Measurements from ENCODE around the gene CEBPE. TPM values are rescaled to one million over a fixed set of nuclear protein-coding genes. Genes with fewer than 3 reads are reported as not detected.

Gene CEBPE
- total RNA-seq, 6 experiments from 2014 or later, result 0.13 to 0.18 TPM; not detected in 4

DNA sequence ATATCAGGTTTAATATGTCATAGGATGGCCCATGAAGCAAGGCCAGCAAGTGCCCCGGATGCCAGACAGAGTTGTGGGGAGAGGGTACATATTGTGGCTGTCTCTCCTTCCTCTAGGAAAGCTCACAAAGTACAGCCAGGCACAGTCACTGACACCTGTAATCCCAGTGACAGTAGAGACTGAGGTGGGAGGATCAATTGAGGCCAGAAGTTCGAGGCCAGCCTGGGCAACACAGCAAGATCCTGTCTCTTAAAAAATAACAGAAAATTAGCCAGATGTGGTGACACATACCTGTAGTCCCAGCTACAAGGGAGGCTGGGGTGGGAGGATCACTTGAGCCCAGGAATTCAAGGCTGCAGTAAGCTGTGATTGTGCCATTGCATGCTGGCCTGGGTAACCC lies 32.3 kb upstream of the CEBPE start:
- Histone ChIP-seq H3K36me3 (no peaks in the 10 kb centered on the region), H3K27me3 (no peaks in the 10 kb centered on the region), H3K9me3 (no peaks in the 10 kb centered on the region), H3K4me3 (no peak overlapping the region), H3K4me1 (no peaks in the 10 kb centered on the region), H3K27ac (no peak overlapping the region)
- ATAC-seq, result no peak
- DNase-seq, result no peak
- 67% methylated on average over 2 of the region's 2 CpGs for WGBS (ENCODE audit: insufficient coverage, low coverage, low lambda C conversion rate, missing lambda C conversion rate)
- intact Hi-C loops (cut with DNase I), result no loop called here
- TF ChIP-seq, protein P1, sequence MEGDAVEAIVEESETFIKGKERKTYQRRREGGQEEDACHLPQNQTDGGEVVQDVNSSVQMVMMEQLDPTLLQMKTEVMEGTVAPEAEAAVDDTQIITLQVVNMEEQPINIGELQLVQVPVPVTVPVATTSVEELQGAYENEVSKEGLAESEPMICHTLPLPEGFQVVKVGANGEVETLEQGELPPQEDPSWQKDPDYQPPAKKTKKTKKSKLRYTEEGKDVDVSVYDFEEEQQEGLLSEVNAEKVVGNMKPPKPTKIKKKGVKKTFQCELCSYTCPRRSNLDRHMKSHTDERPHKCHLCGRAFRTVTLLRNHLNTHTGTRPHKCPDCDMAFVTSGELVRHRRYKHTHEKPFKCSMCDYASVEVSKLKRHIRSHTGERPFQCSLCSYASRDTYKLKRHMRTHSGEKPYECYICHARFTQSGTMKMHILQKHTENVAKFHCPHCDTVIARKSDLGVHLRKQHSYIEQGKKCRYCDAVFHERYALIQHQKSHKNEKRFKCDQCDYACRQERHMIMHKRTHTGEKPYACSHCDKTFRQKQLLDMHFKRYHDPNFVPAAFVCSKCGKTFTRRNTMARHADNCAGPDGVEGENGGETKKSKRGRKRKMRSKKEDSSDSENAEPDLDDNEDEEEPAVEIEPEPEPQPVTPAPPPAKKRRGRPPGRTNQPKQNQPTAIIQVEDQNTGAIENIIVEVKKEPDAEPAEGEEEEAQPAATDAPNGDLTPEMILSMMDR (IDR thresholded peaks at IDR 0.05), result no peak
- no peak for TF ChIP-seq POLR2A (IDR thresholded peaks at IDR 0.05)

GRCh38 chr14:23149745-23150144 lies 30.7 kb upstream of the CEBPE start:
- intact Hi-C loops (cut with DNase I), result no loop called here
- Histone ChIP-seq H3K4me3 (no peak overlapping the region), H3K9me3 (no peaks in the 10 kb centered on the region), H3K27ac (no peak overlapping the region), H3K27me3 (no peaks in the 10 kb centered on the region), H3K36me3 (no peaks in the 10 kb centered on the region), H3K4me1 (no peaks in the 10 kb centered on the region)
- DNase-seq, result no peak
- TF ChIP-seq POLR2A (IDR thresholded peaks at IDR 0.05), result no peak
- TF ChIP-seq, protein P1 (IDR thresholded peaks at IDR 0.05), result no peak
- no peak for ATAC-seq

- H3K36me3 ChIP-seq, result no peaks in the 10 kb centered on the region
- no peak overlapping the region for H3K27ac ChIP-seq
- intact Hi-C loops (cut with DNase I), result no loop called here
Observed at GRCh38 chr14:23148591-23149249, 29.7 kb upstream of the CEBPE start.

GRCh38 chr14:23147676-23148075 lies 28.6 kb upstream of the CEBPE start:
- Histone ChIP-seq H3K27ac (no peak overlapping the region), H3K4me1 (no peaks in the 10 kb centered on the region), H3K9me3 (no peaks in the 10 kb centered on the region), H3K36me3 (no peaks in the 10 kb centered on the region), H3K4me3 (no peak overlapping the region), H3K27me3 (no peaks in the 10 kb centered on the region)
- TF ChIP-seq, protein P1 (IDR thresholded peaks at IDR 0.05), result no peak
- TF ChIP-seq POLR2A (IDR thresholded peaks at IDR 0.05), result no peak
- ATAC-seq (peak in 1 of 4 donors; percentile 43), DNase-seq (no peak)
- intact Hi-C loops (cut with DNase I), result no loop called here
- WGBS (ENCODE audit: insufficient coverage, low coverage, low lambda C conversion rate, missing lambda C conversion rate), result no CpG with 5 or more reads among the region's 1 CpG

More at GRCh38 chr14:23148591-23149249, 29.7 kb upstream of the CEBPE start:
- TF ChIP-seq, protein P1 (IDR thresholded peaks at IDR 0.05), result no peak
- no peak for TF ChIP-seq POLR2A (IDR thresholded peaks at IDR 0.05)
- 85% methylated on average over 4 of the region's 5 CpGs for WGBS (ENCODE audit: insufficient coverage, low coverage, low lambda C conversion rate, missing lambda C conversion rate)
- no peaks in the 10 kb centered on the region for H3K27me3 ChIP-seq
- no peaks in the 10 kb centered on the region for H3K9me3 ChIP-seq
- no peak for DNase-seq
- H3K4me1 ChIP-seq, result no peaks in the 10 kb centered on the region
- no peak overlapping the region for H3K4me3 ChIP-seq
- no peak for ATAC-seq

- H3K4me3 ChIP-seq, result no peak overlapping the region
- H3K36me3 ChIP-seq, result no peaks in the 10 kb centered on the region
- no peak for TF ChIP-seq POLR2A (IDR thresholded peaks at IDR 0.05)
- 80% methylated on average over 4 of the region's 4 CpGs for WGBS (ENCODE audit: insufficient coverage, low coverage, low lambda C conversion rate, missing lambda C conversion rate)
- DNase-seq (no peak), ATAC-seq (no peak)
- no peaks in the 10 kb centered on the region for H3K27me3 ChIP-seq
- H3K9me3 ChIP-seq, result no peaks in the 10 kb centered on the region
- intact Hi-C loops (cut with DNase I), result no loop called here
- H3K27ac ChIP-seq, result no peak overlapping the region
- no peaks in the 10 kb centered on the region for H3K4me1 ChIP-seq
Observed at GRCh38 chr14:23146980-23147379, 27.9 kb upstream of the CEBPE start.

Measured in right lobe of liver (tissue), 6 donors.